Activated CD4-positive, alpha-beta T cell treated with anti-CD3 and anti-CD28 coated beads, Interleukin-2, amount 10 ng/mL, durations not matched to agents 7 days and 5 days (primary cell): ENCODE results near the gene APRT. TPM values are rescaled to one million over a fixed set of nuclear protein-coding genes. Genes with fewer than 3 reads are reported as not detected.
A peak's percentile ranks its signal among the peaks of the same experiment; 100 is the strongest.

Source experiments
- CTCF ChIA-PET: fragments of 350-600 bp; sonication (Branson Sonifier 250); formaldehyde crosslinking; loops from one replicate; lab custom pipeline; 2021; ENCODE audit warnings: antibody characterized with exemption; lab: Charles Lee
- POLR2A ChIA-PET: fragments of 350-600 bp; sonication (Branson Sonifier 250); formaldehyde crosslinking; loops from one replicate; lab custom pipeline; 2021; ENCODE audit warnings: antibody characterized with exemption; lab: Charles Lee
- DNase-seq: peaks from one replicate; pipeline ENCODE4 v3.0.0-alpha.2; 2020
- H3K27ac Mint-ChIP-seq: one replicate; pipeline ENCODE4 v1.8.0; 2021; ENCODE audit warnings: mild to moderate bottlenecking, moderate library complexity, mixed read lengths
- H3K27me3 Mint-ChIP-seq: one replicate; pipeline ENCODE4 v1.8.0; 2021; ENCODE audit warnings: mixed read lengths
- H3K36me3 Mint-ChIP-seq: one replicate; pipeline ENCODE4 v1.8.0; 2021; ENCODE audit warnings: low read depth, mixed read lengths
- H3K4me1 Mint-ChIP-seq: one replicate; pipeline ENCODE4 v1.8.0; 2021; ENCODE audit warnings: mixed read lengths
- H3K4me3 Mint-ChIP-seq: one replicate; pipeline ENCODE4 v1.8.0; 2021; ENCODE audit warnings: mild to moderate bottlenecking, moderate library complexity, mixed read lengths
- H3K9me3 Mint-ChIP-seq: one replicate; pipeline ENCODE4 v1.8.0; 2021; ENCODE audit warnings: mixed read lengths
- total RNA-seq, 2 experiments: library from RNA; stranded (reverse); gene quantifications; one replicate each; pipeline ENCODE4 v1.2.3, GENCODE V29; 2021

The APRT gene
- 100 to 1,000 TPM in 1 of 2 experiments, 10 to 100 TPM in 1; 86.2 to 112 TPM for total RNA-seq

GRCh38 chr16:88811769-88812512 is at the start of gene APRT:
APRT (minus strand) TSS chr16:88811928; CDS start chr16:88811899, 29 bp downstream.
- H3K4me3 Mint-ChIP-seq = peak within 1 kb of the TSS; percentile 85
- H3K9me3 Mint-ChIP-seq = no peaks in the 10 kb centered on the region
- CTCF ChIA-PET = interaction anchor here (1.0 to 2.6 kb wide), 9 partner anchors 9 to 355 kb away, joined by 3 to 11 read pairs (median 4); partner anchors contain the start of gene CDT1
- peaks cover 14% of the 10 kb centered on the region for H3K36me3 Mint-ChIP-seq
- peaks cover 23% of the 10 kb centered on the region for H3K4me1 Mint-ChIP-seq
- POLR2A ChIA-PET = interaction anchor here (0.5 kb wide), 1 partner anchor 1290 kb away, joined by 3 read pairs; no protein-coding TSS in a partner anchor
- H3K27ac Mint-ChIP-seq = peak within 1 kb of the TSS; percentile 98
- DNase-seq = peak; percentile 96
- no peaks in the 10 kb centered on the region for H3K27me3 Mint-ChIP-seq

GRCh38 chr16:88861359-88861758 is 49.6 kb upstream of the APRT start:
- Mint-ChIP-seq H3K27ac (no peak overlapping the region), H3K9me3 (no peaks in the 10 kb centered on the region), H3K27me3 (no peaks in the 10 kb centered on the region), H3K4me1 (peaks cover 14% of the 10 kb centered on the region), H3K36me3 (peaks cover 10% of the 10 kb centered on the region), H3K4me3 (no peak overlapping the region)
- no peak for DNase-seq
- CTCF ChIA-PET = no interaction called here
- POLR2A ChIA-PET = no interaction called here

- no peak overlapping the region for H3K27ac Mint-ChIP-seq
- H3K27me3 Mint-ChIP-seq = no peaks in the 10 kb centered on the region
- POLR2A ChIA-PET = no interaction called here
- H3K36me3 Mint-ChIP-seq = peaks cover 10% of the 10 kb centered on the region
- H3K4me1 Mint-ChIP-seq = peaks cover 28% of the 10 kb centered on the region
- CTCF ChIA-PET = interaction anchor here (0.7 to 1.8 kb wide), 2 partner anchors 14 to 47 kb away, joined by 3 to 9 read pairs; partner anchors contain the start of gene APRT
- no peak for DNase-seq
- no peak overlapping the region for H3K4me3 Mint-ChIP-seq
- H3K9me3 Mint-ChIP-seq = no peaks in the 10 kb centered on the region
These were observed 47.8 kb upstream of the APRT start for GRCh38 chr16:88859381-88860091.

- H3K36me3 Mint-ChIP-seq = peaks cover 10% of the 10 kb centered on the region
These were observed 46.1 kb upstream of the APRT start for GRCh38 chr16:88857728-88858339.

GRCh38 chr16:88856828-88857727 is 45.4 kb upstream of the APRT start, which contains the start of the genes GALNS and TRAPPC2L:
GALNS (minus strand) TSS chr16:88856947; CDS start chr16:88856877, 70 bp downstream.
TRAPPC2L (plus strand) TSS chr16:88857127; CDS start chr16:88857151, 24 bp downstream.
- CTCF ChIA-PET = interaction anchor here (1.0 to 2.1 kb wide), 19 partner anchors 9 to 361 kb away, joined by 3 to 11 read pairs (median 4); partner anchors contain the start of genes APRT, PABPN1L and ZNF778
- peaks cover 10% of the 10 kb centered on the region for H3K36me3 Mint-ChIP-seq
- peaks cover 32% of the 10 kb centered on the region for H3K4me1 Mint-ChIP-seq
- no peaks in the 10 kb centered on the region for H3K9me3 Mint-ChIP-seq
- H3K27me3 Mint-ChIP-seq = no peaks in the 10 kb centered on the region
- H3K27ac Mint-ChIP-seq = peak within 1 kb of the TSS; percentile 93
- H3K4me3 Mint-ChIP-seq = peak within 1 kb of the TSS; percentile 97
- peak; percentile 99 for DNase-seq
- POLR2A ChIA-PET = interaction anchor here (0.6 kb wide), 1 partner anchor 385 kb away, joined by 10 read pairs; no protein-coding TSS in a partner anchor

More at GRCh38 chr16:88857728-88858339, 46.1 kb upstream of the APRT start:
- DNase-seq = peak; percentile 81
- CTCF ChIA-PET = interaction anchor here (0.6 to 2.1 kb wide), 19 partner anchors 8 to 770 kb away, joined by 3 to 11 read pairs (median 4); partner anchors contain the start of genes APRT, PABPN1L and ZNF778
- Mint-ChIP-seq H3K27ac (peak overlapping the region; percentile 93), H3K4me3 (peak overlapping the region; percentile 97), H3K9me3 (no peaks in the 10 kb centered on the region), H3K4me1 (peaks cover 30% of the 10 kb centered on the region), H3K27me3 (no peaks in the 10 kb centered on the region)
- POLR2A ChIA-PET = interaction anchor here (0.5 kb wide), 1 partner anchor 197 kb away, joined by 3 read pairs; no protein-coding TSS in a partner anchor

- H3K27me3 Mint-ChIP-seq = no peaks in the 10 kb centered on the region
- peaks cover 32% of the 10 kb centered on the region for H3K4me1 Mint-ChIP-seq
- ChIA-PET CTCF (interaction anchor here (1.0 to 2.1 kb wide), 9 partner anchors 10 to 183 kb away, joined by 3 to 7 read pairs (median 4); partner anchors contain the start of gene PABPN1L), POLR2A (no interaction called here)
- H3K27ac Mint-ChIP-seq = peak overlapping the region; percentile 73
- peak; percentile 13 for DNase-seq
- peak overlapping the region; percentile 97 for H3K4me3 Mint-ChIP-seq
- H3K36me3 Mint-ChIP-seq = peaks cover 10% of the 10 kb centered on the region
- H3K9me3 Mint-ChIP-seq = no peaks in the 10 kb centered on the region
These were observed 44.5 kb upstream of the APRT start for GRCh38 chr16:88856122-88856827.

- peaks cover 10% of the 10 kb centered on the region for H3K36me3 Mint-ChIP-seq
- H3K27me3 Mint-ChIP-seq = no peaks in the 10 kb centered on the region
- ChIA-PET CTCF (interaction anchor here (1.4 kb wide), 1 partner anchor 71 kb away, joined by 4 read pairs; the partner anchor contains the start of gene PIEZO1), POLR2A (no interaction called here)
- no peaks in the 10 kb centered on the region for H3K9me3 Mint-ChIP-seq
- H3K4me1 Mint-ChIP-seq = peaks cover 32% of the 10 kb centered on the region
- DNase-seq = no peak
- peak overlapping the region; percentile 67 for H3K4me3 Mint-ChIP-seq
- H3K27ac Mint-ChIP-seq = peak overlapping the region; percentile 73
These were observed 44.0 kb upstream of the APRT start for GRCh38 chr16:88855736-88856121.

- Mint-ChIP-seq H3K9me3 (no peaks in the 10 kb centered on the region), H3K4me3 (peak overlapping the region; percentile 60), H3K27ac (peak overlapping the region; percentile 57), H3K36me3 (peaks cover 10% of the 10 kb centered on the region), H3K27me3 (no peaks in the 10 kb centered on the region), H3K4me1 (peaks cover 32% of the 10 kb centered on the region)
- ChIA-PET POLR2A (no interaction called here), CTCF (interaction anchor here (0.8 to 1.4 kb wide), 2 partner anchors 71 to 118 kb away, joined by 3 to 4 read pairs; partner anchors contain the start of gene PIEZO1)
- no peak for DNase-seq
These were observed 43.4 kb upstream of the APRT start for GRCh38 chr16:88855176-88855575.

- POLR2A ChIA-PET = no interaction called here
- CTCF ChIA-PET = interaction anchor here (0.8 to 1.4 kb wide), 5 partner anchors 27 to 117 kb away, joined by 3 to 4 read pairs (median 4); partner anchors contain the start of gene PIEZO1
- DNase-seq = peak; percentile 13
- Mint-ChIP-seq H3K36me3 (peaks cover 10% of the 10 kb centered on the region), H3K27me3 (no peaks in the 10 kb centered on the region), H3K27ac (no peak overlapping the region), H3K4me1 (peaks cover 32% of the 10 kb centered on the region), H3K9me3 (no peaks in the 10 kb centered on the region), H3K4me3 (peak overlapping the region; percentile 60)
These were observed 42.8 kb upstream of the APRT start for GRCh38 chr16:88854306-88855111.

GRCh38 chr16:88853325-88853941 is 41.7 kb upstream of the APRT start:
- Mint-ChIP-seq H3K4me3 (no peak overlapping the region), H3K36me3 (peaks cover 5% of the 10 kb centered on the region), H3K27me3 (no peaks in the 10 kb centered on the region), H3K27ac (no peak overlapping the region), H3K4me1 (peaks cover 27% of the 10 kb centered on the region), H3K9me3 (no peaks in the 10 kb centered on the region)
- POLR2A ChIA-PET = no interaction called here
- no peak for DNase-seq
- CTCF ChIA-PET = interaction anchor here (0.6 to 1.4 kb wide), 5 partner anchors 13 to 116 kb away, joined by 3 to 4 read pairs (median 4); no protein-coding TSS in a partner anchor
